NCI-H2107 treated with DMSO at 0.1 percent for 48 hours (cell line): ENCODE measurements around the gene YBX2.
A peak's percentile ranks its signal among the peaks of the same experiment; 100 is the strongest.
"Not testable (repeated sequence)": the region's sequence is repeated elsewhere in the genome, so short reads cannot be mapped to it uniquely, and the experiment has no call there.

Experiments
- DNase-seq: peaks from one replicate; lab custom pipeline; 2025; ENCODE audit not compliant: unreplicated experiment; lab: John Stamatoyannopoulos, UW

YBX2 gene

GRCh38 chr17:7294614-7295153 lies at the start of gene YBX2:
Gene YBX2 (minus strand): TSS chr17:7294639. CDS start chr17:7294500, 139 bp downstream.
- DNase-seq = no peak

GRCh38 chr17:7343250-7343649 lies 48.8 kb upstream of the YBX2 start:
- no peak for DNase-seq

GRCh38 chr17:7341842-7342241 lies 47.4 kb upstream of the YBX2 start:
- DNase-seq = no peak

DNA sequence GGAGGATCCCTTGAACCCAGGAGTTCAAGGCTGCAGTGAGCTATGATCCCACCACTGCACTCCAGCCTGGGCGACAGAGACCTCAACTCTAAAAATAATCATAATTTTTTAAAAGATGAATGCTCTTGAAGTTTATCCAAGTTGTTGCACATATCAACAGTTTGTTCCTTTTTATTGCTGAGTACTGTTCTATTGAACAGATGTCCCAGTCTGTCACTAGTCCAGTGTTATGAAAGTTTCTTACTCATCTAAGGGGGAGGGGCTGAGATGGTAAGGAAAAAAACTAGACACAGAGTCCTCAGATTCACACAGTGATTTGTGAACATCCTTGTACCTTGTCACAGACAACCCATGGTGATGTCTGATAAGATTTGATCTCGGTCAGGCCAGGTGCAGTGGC lies 45.7 kb upstream of the YBX2 start:
- DNase-seq = no peak

GRCh38 chr17:7337600-7337999 lies 43.2 kb upstream of the YBX2 start:
- DNase-seq = not testable (repeated sequence)

- no peak for DNase-seq
These were observed 42.1 kb upstream of the YBX2 start, which contains the start of gene ACAP1 for GRCh38 chr17:7336240-7337175. Gene ACAP1 (plus strand): TSS chr17:7336529. CDS start chr17:7336735, 206 bp downstream.

- DNase-seq = not testable (repeated sequence)
These were observed 41.3 kb upstream of the YBX2 start for GRCh38 chr17:7335765-7336164.

GRCh38 chr17:7334938-7335538 lies 40.6 kb upstream of the YBX2 start:
- no peak for DNase-seq

- DNase-seq = not testable (repeated sequence)
These were observed 38.2 kb upstream of the YBX2 start for GRCh38 chr17:7332600-7333069.

GRCh38 chr17:7332111-7332510 lies 37.7 kb upstream of the YBX2 start:
- DNase-seq = no peak

GRCh38 chr17:7330638-7331015 lies 36.2 kb upstream of the YBX2 start:
- no peak for DNase-seq

- DNase-seq = peak; percentile 62
These were observed 35.7 kb upstream of the YBX2 start for GRCh38 chr17:7329997-7330637.

DNA sequence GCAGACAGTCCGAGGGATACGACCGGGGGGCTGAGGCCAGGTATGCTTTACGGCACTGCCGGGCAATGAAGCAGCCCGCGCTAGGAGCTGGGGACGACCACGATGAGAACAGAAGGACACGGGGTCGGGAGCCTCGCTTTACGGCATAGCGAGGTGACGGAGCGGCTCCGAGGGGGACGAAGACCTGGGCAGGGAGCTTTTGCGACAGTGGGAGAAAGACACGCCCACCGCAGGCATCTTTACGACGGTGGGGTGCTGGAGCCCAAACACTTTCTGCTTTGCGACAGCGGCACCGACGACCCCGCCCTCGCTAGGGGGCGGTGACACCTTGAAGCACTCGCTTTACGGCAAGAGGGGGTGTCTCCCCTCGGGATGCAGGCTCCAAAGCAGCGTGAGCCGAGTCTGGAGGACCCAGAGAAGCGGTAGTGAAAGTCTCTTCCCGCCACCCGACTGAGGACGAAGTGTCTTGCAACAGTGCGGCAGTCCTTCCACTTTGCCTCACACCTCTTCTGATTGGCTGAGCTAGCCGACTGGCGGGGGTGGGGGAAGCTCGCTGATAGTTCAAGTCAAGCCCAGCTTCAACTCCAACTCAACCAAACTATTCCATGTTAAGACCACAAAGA lies 35.0 kb upstream of the YBX2 start:
- DNase-seq = peak; percentile 95

- no peak for DNase-seq
These were observed 34.5 kb upstream of the YBX2 start, which contains the start of gene NEURL4 for GRCh38 chr17:7328840-7329373. Gene NEURL4 (minus strand): TSS chr17:7329335. CDS start chr17:7329312, 23 bp downstream.

DNA sequence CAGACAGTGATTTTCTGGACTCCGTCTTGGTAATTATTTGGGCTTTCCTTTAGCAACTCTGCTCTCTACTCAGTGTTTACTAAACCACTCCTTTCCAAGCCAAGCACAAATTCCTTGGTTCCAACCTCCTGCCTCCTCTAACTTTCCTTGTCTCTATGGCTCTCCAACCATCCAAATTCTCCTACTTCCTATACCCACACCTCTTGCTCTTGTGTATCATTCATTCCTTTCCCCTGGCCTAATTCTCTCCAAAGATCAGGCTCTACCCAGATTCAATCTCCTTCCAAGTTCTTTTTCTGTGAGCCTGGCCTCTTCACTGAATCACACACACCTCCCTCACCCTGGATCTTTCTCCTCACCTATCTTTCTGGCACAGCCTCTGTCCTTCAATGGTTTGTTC lies 33.6 kb upstream of the YBX2 start:
- no peak for DNase-seq

DNA sequence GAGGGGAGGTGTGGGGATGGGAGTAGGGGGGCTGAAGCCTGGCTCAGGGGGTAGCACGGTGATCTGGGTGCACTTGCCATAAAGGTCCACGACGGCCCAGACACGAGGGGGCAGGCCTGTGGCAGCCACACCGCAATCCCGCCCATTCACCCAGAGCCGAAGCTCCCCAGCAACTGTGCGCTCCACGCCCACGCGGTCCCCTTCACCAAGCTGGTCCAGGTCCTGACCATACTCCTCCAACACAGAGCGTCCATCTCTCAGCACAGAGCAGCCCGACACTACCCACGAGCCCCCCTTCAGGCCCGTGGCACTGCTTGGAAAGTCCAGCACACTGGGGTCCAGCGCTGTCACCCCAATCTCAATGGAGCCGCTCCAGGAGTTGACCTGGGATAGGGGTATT lies 33.1 kb upstream of the YBX2 start:
- DNase-seq = no peak

DNA sequence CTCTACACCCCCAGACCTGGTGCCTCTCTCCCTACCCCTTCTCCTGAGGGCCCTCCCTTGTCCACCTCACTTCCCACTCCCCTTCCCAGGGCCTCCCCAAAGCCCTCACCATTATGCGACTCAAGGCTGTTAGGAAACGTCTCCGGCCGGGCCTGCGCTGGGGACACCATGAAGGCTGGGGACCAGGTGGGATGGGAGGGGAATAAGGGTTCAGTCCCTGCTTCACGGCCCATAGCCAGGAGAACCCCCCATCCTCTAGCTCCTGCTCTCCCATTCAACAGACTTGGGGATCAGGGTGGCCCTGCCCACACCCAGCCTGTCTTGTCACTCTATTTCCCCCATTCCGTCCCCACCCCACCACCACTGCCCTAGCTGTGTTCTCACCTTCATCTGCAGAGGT lies 32.6 kb upstream of the YBX2 start:
- no peak for DNase-seq

- DNase-seq = no peak
These were observed 31.7 kb upstream of the YBX2 start for GRCh38 chr17:7326186-7326585.

DNA sequence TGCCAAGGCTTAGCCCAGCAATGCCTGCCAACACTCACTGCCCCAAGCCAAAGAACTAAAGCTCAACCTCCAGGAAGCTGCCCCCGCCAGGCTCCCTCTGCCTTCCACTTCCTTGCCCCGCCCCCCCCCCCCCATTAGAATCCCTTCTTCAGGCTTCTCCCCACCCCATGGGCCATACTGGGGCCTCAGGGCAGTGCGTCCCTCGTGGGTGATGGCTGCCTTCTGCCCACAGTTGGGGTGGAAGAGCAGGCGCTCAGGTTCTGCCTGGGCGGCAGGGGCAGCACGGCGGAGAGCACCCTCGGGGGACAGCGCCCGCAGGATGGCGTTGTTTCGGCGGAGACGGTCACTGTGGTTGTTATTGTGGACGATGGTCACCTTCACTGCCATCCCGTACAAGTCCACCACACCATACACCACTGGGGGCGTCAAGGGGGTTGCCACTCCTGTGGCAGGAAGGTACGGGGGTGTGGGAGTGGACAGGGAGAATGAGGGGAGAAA lies 30.6 kb upstream of the YBX2 start:
- DNase-seq = no peak

- DNase-seq = no peak
These were observed 30.0 kb upstream of the YBX2 start for GRCh38 chr17:7324438-7324779.
